Measurements from ENCODE around the gene CDH2. TPM values are rescaled to one million over a fixed set of nuclear protein-coding genes. Genes with fewer than 3 reads are reported as not detected.

The CDH2 gene
- total RNA-seq, 4 donors from 2014 or later = 9.8 to 52.9 (median 17.8) TPM

DNA sequence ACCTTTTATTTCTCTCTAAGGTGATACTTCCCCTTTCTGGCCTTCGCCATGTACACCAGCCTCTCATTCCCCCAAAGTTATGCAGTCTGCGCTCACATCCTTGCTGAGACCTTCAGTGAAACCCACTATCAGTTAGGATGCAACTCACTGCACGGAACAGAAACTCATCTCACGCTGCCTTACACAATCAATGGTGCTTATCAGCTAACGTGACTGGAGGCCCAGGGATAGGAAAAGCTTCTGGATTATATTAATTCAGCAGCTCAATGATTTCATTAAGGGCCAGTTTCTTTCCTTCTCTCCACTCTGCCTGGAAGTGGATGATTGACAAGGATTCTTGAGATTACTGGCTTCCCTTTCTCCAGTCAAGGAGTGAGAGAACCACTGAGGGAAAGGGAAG is 44.8 kb downstream of the CDH2 start:
- H3K27me3 ChIP-seq = no peaks in the 10 kb centered on the region
- no peak overlapping the region for H3K4me3 ChIP-seq
- H3K9me3 ChIP-seq = no peaks in the 10 kb centered on the region
- no peaks in the 10 kb centered on the region for H3K36me3 ChIP-seq
- TF ChIP-seq POLR2A (IDR thresholded peaks at IDR 0.05) (no peak), POLR2AphosphoS5 (IDR thresholded peaks at IDR 0.05) (no peak), EP300 (IDR thresholded peaks at IDR 0.05) (no peak)
- TF ChIP-seq, protein P1, sequence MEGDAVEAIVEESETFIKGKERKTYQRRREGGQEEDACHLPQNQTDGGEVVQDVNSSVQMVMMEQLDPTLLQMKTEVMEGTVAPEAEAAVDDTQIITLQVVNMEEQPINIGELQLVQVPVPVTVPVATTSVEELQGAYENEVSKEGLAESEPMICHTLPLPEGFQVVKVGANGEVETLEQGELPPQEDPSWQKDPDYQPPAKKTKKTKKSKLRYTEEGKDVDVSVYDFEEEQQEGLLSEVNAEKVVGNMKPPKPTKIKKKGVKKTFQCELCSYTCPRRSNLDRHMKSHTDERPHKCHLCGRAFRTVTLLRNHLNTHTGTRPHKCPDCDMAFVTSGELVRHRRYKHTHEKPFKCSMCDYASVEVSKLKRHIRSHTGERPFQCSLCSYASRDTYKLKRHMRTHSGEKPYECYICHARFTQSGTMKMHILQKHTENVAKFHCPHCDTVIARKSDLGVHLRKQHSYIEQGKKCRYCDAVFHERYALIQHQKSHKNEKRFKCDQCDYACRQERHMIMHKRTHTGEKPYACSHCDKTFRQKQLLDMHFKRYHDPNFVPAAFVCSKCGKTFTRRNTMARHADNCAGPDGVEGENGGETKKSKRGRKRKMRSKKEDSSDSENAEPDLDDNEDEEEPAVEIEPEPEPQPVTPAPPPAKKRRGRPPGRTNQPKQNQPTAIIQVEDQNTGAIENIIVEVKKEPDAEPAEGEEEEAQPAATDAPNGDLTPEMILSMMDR (IDR thresholded peaks at IDR 0.05) = no peak
- 90 to 100% methylated on average over 2 to 5 of the region's 5 CpGs for WGBS, 2 donors (ENCODE audit: low coverage in 1 of 2)
- no peak for ATAC-seq
- no peaks in the 10 kb centered on the region for H3K4me1 ChIP-seq
- H3K27ac ChIP-seq = no peak overlapping the region

- no peak overlapping the region for H3K4me3 ChIP-seq
- no peak for ATAC-seq
- no peak for TF ChIP-seq EP300 (IDR thresholded peaks at IDR 0.05)
- no peak for TF ChIP-seq POLR2AphosphoS5 (IDR thresholded peaks at IDR 0.05)
- TF ChIP-seq, protein P1 (IDR thresholded peaks at IDR 0.05) = no peak
- no peak for TF ChIP-seq POLR2A (IDR thresholded peaks at IDR 0.05)
- H3K9me3 ChIP-seq = no peaks in the 10 kb centered on the region
- peaks cover 0 to 12% (median 0%) of the 10 kb centered on the region in 3 donors for H3K4me1 ChIP-seq
- H3K27ac ChIP-seq = no peak overlapping the region
- H3K27me3 ChIP-seq = no peaks in the 10 kb centered on the region
- 90 to 100% methylated on average over 3 of the region's 3 CpGs for WGBS, 2 donors (ENCODE audit: low coverage in 1 of 2)
- no peaks in the 10 kb centered on the region for H3K36me3 ChIP-seq
Observed at GRCh38 chr18:28128659-28128980, 48.3 kb downstream of the CDH2 start.

- H3K27ac ChIP-seq = no peak overlapping the region
- H3K36me3 ChIP-seq = no peaks in the 10 kb centered on the region
- no peaks in the 10 kb centered on the region for H3K27me3 ChIP-seq
- 69 to 89% methylated on average over 5 of the region's 5 CpGs for WGBS, 2 donors (ENCODE audit: low coverage in 1 of 2)
- peaks cover 0 to 18% (median 0%) of the 10 kb centered on the region in 3 donors for H3K4me1 ChIP-seq
- no peaks in the 10 kb centered on the region for H3K9me3 ChIP-seq
- no peak for ATAC-seq
- no peak overlapping the region for H3K4me3 ChIP-seq
- no peak for TF ChIP-seq POLR2AphosphoS5 (IDR thresholded peaks at IDR 0.05)
- TF ChIP-seq, protein P1 (IDR thresholded peaks at IDR 0.05) = no peak
- TF ChIP-seq POLR2A (IDR thresholded peaks at IDR 0.05) = no peak
- TF ChIP-seq EP300 (IDR thresholded peaks at IDR 0.05) = no peak
Observed at GRCh38 chr18:28127763-28128658, 48.9 kb downstream of the CDH2 start.

DNA sequence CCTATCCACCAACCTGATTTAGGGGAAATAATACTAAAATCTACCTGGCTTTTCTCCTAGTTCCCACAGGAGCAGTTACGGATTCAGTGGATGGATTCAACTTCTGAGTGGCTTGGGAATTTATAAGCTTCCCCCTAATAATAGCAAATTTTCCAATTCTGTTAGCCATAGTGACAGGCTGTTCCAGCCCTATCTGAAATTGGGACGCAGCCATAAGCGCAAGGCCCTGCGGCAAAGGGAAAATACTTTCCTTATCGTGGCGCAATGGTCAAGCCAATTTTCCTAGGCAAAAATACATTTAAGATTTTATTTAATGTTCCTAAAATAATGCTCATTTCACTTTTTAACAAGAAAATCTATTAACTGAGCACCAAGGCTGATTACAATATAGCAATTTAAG is 49.7 kb downstream of the CDH2 start:
- Histone ChIP-seq H3K27me3 (no peaks in the 10 kb centered on the region), H3K4me1 (peaks cover 0 to 21% (median 0%) of the 10 kb centered on the region in 3 donors), H3K36me3 (no peaks in the 10 kb centered on the region), H3K27ac (no peak overlapping the region), H3K9me3 (no peaks in the 10 kb centered on the region), H3K4me3 (no peak overlapping the region)
- no peak for ATAC-seq
- WGBS, 2 donors (ENCODE audit: low coverage in 1 of 2) = 95 to 96% methylated on average over 6 of the region's 6 CpGs
- TF ChIP-seq POLR2A (IDR thresholded peaks at IDR 0.05) (no peak), POLR2AphosphoS5 (IDR thresholded peaks at IDR 0.05) (no peak), EP300 (IDR thresholded peaks at IDR 0.05) (no peak)
- TF ChIP-seq, protein P1 (IDR thresholded peaks at IDR 0.05) = no peak

- no peaks in the 10 kb centered on the region for H3K36me3 ChIP-seq
- no peaks in the 10 kb centered on the region for H3K9me3 ChIP-seq
- H3K4me1 ChIP-seq = peaks cover 0 to 21% (median 0%) of the 10 kb centered on the region in 3 donors
- no peak for ATAC-seq
- H3K4me3 ChIP-seq = no peak overlapping the region
- no peak overlapping the region for H3K27ac ChIP-seq
- H3K27me3 ChIP-seq = no peaks in the 10 kb centered on the region
- TF ChIP-seq, protein P1 (IDR thresholded peaks at IDR 0.05) = no peak
- TF ChIP-seq POLR2AphosphoS5 (IDR thresholded peaks at IDR 0.05) (no peak), POLR2A (IDR thresholded peaks at IDR 0.05) (no peak), EP300 (IDR thresholded peaks at IDR 0.05) (no peak)
- WGBS, 2 donors (ENCODE audit: low coverage in 1 of 2) = 98 to 100% methylated on average over 2 to 5 of the region's 5 CpGs
Observed at GRCh38 chr18:28126768-28127167, 50.2 kb downstream of the CDH2 start.

Measured in gastroesophageal sphincter (tissue), 4 donors.